ENCODE data around the gene ZFP36L2.

- TF ChIP-seq SMC3 (IDR thresholded peaks at IDR 0.05; ENCODE audit: low read depth, low read length) (no peak), RAD21 (IDR thresholded peaks at IDR 0.05; ENCODE audit: low read length) (no peak)
- TF ChIP-seq, protein P1, sequence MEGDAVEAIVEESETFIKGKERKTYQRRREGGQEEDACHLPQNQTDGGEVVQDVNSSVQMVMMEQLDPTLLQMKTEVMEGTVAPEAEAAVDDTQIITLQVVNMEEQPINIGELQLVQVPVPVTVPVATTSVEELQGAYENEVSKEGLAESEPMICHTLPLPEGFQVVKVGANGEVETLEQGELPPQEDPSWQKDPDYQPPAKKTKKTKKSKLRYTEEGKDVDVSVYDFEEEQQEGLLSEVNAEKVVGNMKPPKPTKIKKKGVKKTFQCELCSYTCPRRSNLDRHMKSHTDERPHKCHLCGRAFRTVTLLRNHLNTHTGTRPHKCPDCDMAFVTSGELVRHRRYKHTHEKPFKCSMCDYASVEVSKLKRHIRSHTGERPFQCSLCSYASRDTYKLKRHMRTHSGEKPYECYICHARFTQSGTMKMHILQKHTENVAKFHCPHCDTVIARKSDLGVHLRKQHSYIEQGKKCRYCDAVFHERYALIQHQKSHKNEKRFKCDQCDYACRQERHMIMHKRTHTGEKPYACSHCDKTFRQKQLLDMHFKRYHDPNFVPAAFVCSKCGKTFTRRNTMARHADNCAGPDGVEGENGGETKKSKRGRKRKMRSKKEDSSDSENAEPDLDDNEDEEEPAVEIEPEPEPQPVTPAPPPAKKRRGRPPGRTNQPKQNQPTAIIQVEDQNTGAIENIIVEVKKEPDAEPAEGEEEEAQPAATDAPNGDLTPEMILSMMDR (IDR thresholded peaks at IDR 0.05) = no peak
Observed at GRCh38 chr2:43178055-43178598, 48.3 kb downstream of the ZFP36L2 start.
